GM18861 (cell line): ENCODE data around the gene NXPE3.
"Not testable (repeated sequence)": the region's sequence is repeated elsewhere in the genome, so short reads cannot be mapped to it uniquely, and the experiment has no call there.

Experiments used
- ATAC-seq: cut with Tn5 transposase; IDR thresholded peaks from one replicate; pipeline ENCODE4 v1.9.1; 2021; ENCODE audit not compliant: unreplicated experiment

The NXPE3 gene

GRCh38 chr3:101779047-101779821 is at the start of gene NXPE3:
Gene NXPE3, plus strand, starts transcription at chr3:101779211. Its CDS starts 6,386 bp downstream, at chr3:101785597.
- peak; percentile 89 for ATAC-seq

GRCh38 chr3:101729586-101729985 is 49.4 kb upstream of the NXPE3 start:
- ATAC-seq: no peak

GRCh38 chr3:101730839-101731238 is 48.2 kb upstream of the NXPE3 start:
- no peak for ATAC-seq

GRCh38 chr3:101732240-101732641 is 46.8 kb upstream of the NXPE3 start:
- ATAC-seq: no peak

- ATAC-seq: no peak
These were observed 43.2 kb upstream of the NXPE3 start for GRCh38 chr3:101735833-101736232.

- ATAC-seq: not testable (repeated sequence)
These were observed 37.1 kb upstream of the NXPE3 start for GRCh38 chr3:101741914-101742313.

- no peak for ATAC-seq
These were observed 34.2 kb upstream of the NXPE3 start for GRCh38 chr3:101744811-101745210.

- not testable (repeated sequence) for ATAC-seq
These were observed 33.1 kb upstream of the NXPE3 start for GRCh38 chr3:101745934-101746333.

- not testable (repeated sequence) for ATAC-seq
These were observed 25.5 kb upstream of the NXPE3 start for GRCh38 chr3:101753386-101754113.

- no peak for ATAC-seq
These were observed 20.8 kb upstream of the NXPE3 start for GRCh38 chr3:101758224-101758623.

- ATAC-seq: no peak
These were observed 16.9 kb upstream of the NXPE3 start for GRCh38 chr3:101762041-101762646.

GRCh38 chr3:101777745-101778281 is 1.2 kb upstream of the NXPE3 start:
- not testable (repeated sequence) for ATAC-seq

GRCh38 chr3:101778385-101779046 is 495 bp upstream of the NXPE3 start:
- no peak for ATAC-seq

- ATAC-seq: no peak
These were observed 891 bp downstream of the NXPE3 start for GRCh38 chr3:101779822-101780381.

GRCh38 chr3:101780661-101781060 is 1.6 kb downstream of the NXPE3 start:
- ATAC-seq: no peak

- no peak for ATAC-seq
These were observed 2.2 kb downstream of the NXPE3 start for GRCh38 chr3:101781166-101781565.

- ATAC-seq: no peak
These were observed 6.0 kb downstream of the NXPE3 start for GRCh38 chr3:101784855-101785613.

- ATAC-seq: peak; percentile 97
These were observed 12.8 kb downstream of the NXPE3 start for GRCh38 chr3:101791778-101792177.

- ATAC-seq: no peak
These were observed 17.2 kb downstream of the NXPE3 start for GRCh38 chr3:101796077-101796680.

GRCh38 chr3:101801174-101801573 is 22.2 kb downstream of the NXPE3 start:
- no peak for ATAC-seq
